Skin epidermis (tissue), 12 donors: ENCODE results near the gene PEX3.
"Not testable (repeated sequence)": the region's sequence is repeated elsewhere in the genome, so short reads cannot be mapped to it uniquely, and the experiment has no call there.

ENCODE experiments used
- H3K27ac ChIP-seq, 21 experiments: fragments of 200-600 bp; sonication (generic) in 11 of 21; one replicate each; pipeline ENCODE4 v1.5.0; 2020; ENCODE audit warnings: mild to moderate bottlenecking in 3 of 21, inconsistent platforms in 2 of 21, moderate library complexity in 2 of 21
- H3K4me3 ChIP-seq, 7 experiments: fragments of 200-600 bp; sonication (generic) in 2 of 7; one replicate each; pipeline ENCODE4 v1.5.0; 2020; ENCODE audit warnings: inconsistent platforms in 2 of 7, mild to moderate bottlenecking in 2 of 7, moderate library complexity in 1 of 7

The PEX3 gene

GRCh38 chr6:143441680-143442545, 8.7 kb upstream of the PEX3 start:
- H3K4me3 ChIP-seq: no peak overlapping the region

GRCh38 chr6:143443096-143443495, 7.5 kb upstream of the PEX3 start:
- Histone ChIP-seq H3K27ac (no peak overlapping the region), H3K4me3 (no peak overlapping the region)

More at GRCh38 chr6:143441680-143442545, 8.7 kb upstream of the PEX3 start:
- peak overlapping the region in 2 of 21 experiments; percentile 31 to 43 for H3K27ac ChIP-seq

GRCh38 chr6:143447865-143448264, 2.7 kb upstream of the PEX3 start:
- not testable (repeated sequence) for H3K27ac ChIP-seq, H3K4me3 ChIP-seq

- H3K4me3 ChIP-seq: peak overlapping the region in 5 of 7 experiments; percentile 62 to 86 (median 79)
- peak overlapping the region in 13 of 21 experiments; percentile 69 to 87 (median 85) for H3K27ac ChIP-seq
Observed at GRCh38 chr6:143449082-143449713, 1.4 kb upstream of the PEX3 start.

- Histone ChIP-seq H3K27ac (peak overlapping the region in 20 of 21 experiments; percentile 16 to 88 (median 82)), H3K4me3 (peak overlapping the region; percentile 48 to 86 (median 67))
Observed at GRCh38 chr6:143449714-143450452, 722 bp upstream of the PEX3 start.

GRCh38 chr6:143451531-143451930, 926 bp downstream of the PEX3 start:
- Histone ChIP-seq H3K4me3 (peak overlapping the region; percentile 48 to 86 (median 67)), H3K27ac (peak overlapping the region in 17 of 21 experiments; percentile 12 to 88 (median 81))

GRCh38 chr6:143457563-143458359, 7.2 kb downstream of the PEX3 start:
- H3K4me3 ChIP-seq: no peak overlapping the region
- H3K27ac ChIP-seq: peak overlapping the region in 1 of 21 experiments; percentile 51

- H3K27ac ChIP-seq: no peak overlapping the region
Observed at GRCh38 chr6:143465546-143465945, 14.9 kb downstream of the PEX3 start.

GRCh38 chr6:143468026-143468425, 17.4 kb downstream of the PEX3 start:
- H3K4me3 ChIP-seq: no peak overlapping the region
- no peak overlapping the region for H3K27ac ChIP-seq

More at GRCh38 chr6:143465546-143465945, 14.9 kb downstream of the PEX3 start:
- H3K4me3 ChIP-seq: no peak overlapping the region

- not testable (repeated sequence) for H3K27ac ChIP-seq, H3K4me3 ChIP-seq
Observed at GRCh38 chr6:143468823-143469222, 18.2 kb downstream of the PEX3 start.

- Histone ChIP-seq H3K27ac (no peak overlapping the region), H3K4me3 (no peak overlapping the region)
Observed at GRCh38 chr6:143471822-143472221, 21.2 kb downstream of the PEX3 start.

GRCh38 chr6:143476545-143476944, 25.9 kb downstream of the PEX3 start:
- H3K4me3 ChIP-seq: no peak overlapping the region
- no peak overlapping the region for H3K27ac ChIP-seq

GRCh38 chr6:143478479-143479062, 28.0 kb downstream of the PEX3 start:
- no peak overlapping the region for H3K27ac ChIP-seq
- H3K4me3 ChIP-seq: no peak overlapping the region

- Histone ChIP-seq H3K27ac (no peak overlapping the region), H3K4me3 (no peak overlapping the region)
Observed at GRCh38 chr6:143482593-143482992, 32.0 kb downstream of the PEX3 start.

- Histone ChIP-seq H3K27ac (no peak overlapping the region), H3K4me3 (no peak overlapping the region)
Observed at GRCh38 chr6:143485967-143486366, 35.4 kb downstream of the PEX3 start.

- no peak overlapping the region for H3K27ac ChIP-seq
Observed at GRCh38 chr6:143486752-143487151, 36.1 kb downstream of the PEX3 start.

GRCh38 chr6:143490244-143490643, 39.6 kb downstream of the PEX3 start:
- H3K27ac ChIP-seq: no peak overlapping the region

More at GRCh38 chr6:143486752-143487151, 36.1 kb downstream of the PEX3 start:
- no peak overlapping the region for H3K4me3 ChIP-seq

GRCh38 chr6:143490775-143491174, 40.2 kb downstream of the PEX3 start:
- Histone ChIP-seq H3K27ac (no peak overlapping the region), H3K4me3 (no peak overlapping the region)

More at GRCh38 chr6:143490244-143490643, 39.6 kb downstream of the PEX3 start:
- H3K4me3 ChIP-seq: no peak overlapping the region

GRCh38 chr6:143496974-143497373, 46.4 kb downstream of the PEX3 start:
- no peak overlapping the region for H3K4me3 ChIP-seq
- no peak overlapping the region for H3K27ac ChIP-seq
